GM23338 (cell line): ENCODE measurements around the gene YPEL1. TPM values are rescaled to one million over a fixed set of nuclear protein-coding genes. Genes with fewer than 3 reads are reported as not detected.

Experiments
- ATAC-seq: fragments of 200-7000 bp; cut with Tn5 transposase; 3 replicates; pipeline ENCODE4 v1.9.1; 2020
- DNase-seq: peaks from one replicate; pipeline ENCODE4 v3.0.0-alpha.2; 2015; ENCODE audit warnings: low spot score
- H2AFZ ChIP-seq: fragments of 200-600 bp; sonication (generic); 2 replicates; pipeline ENCODE4 v1.8.0; 2016; ENCODE audit warnings: antibody characterized with exemption, mild to moderate bottlenecking, moderate library complexity
- H3F3A ChIP-seq: fragments of 200-600 bp; sonication (generic); replicated peaks from 2 replicates; pipeline ENCODE4 v1.8.0; 2017; ENCODE audit warnings: antibody characterized with exemption, mixed run types, low read depth
- H3K27ac ChIP-seq: fragments of 200-600 bp; sonication (generic); 2 replicates; pipeline ENCODE4 v1.6.1; 2016; ENCODE audit warnings: low read depth
- H3K27me3 ChIP-seq: fragments of 200-600 bp; sonication (generic); 2 replicates; pipeline ENCODE4 v1.8.0; 2016; ENCODE audit warnings: mild to moderate bottlenecking, mixed run types, moderate library complexity; ENCODE audit not compliant: insufficient read depth
- H3K36me3 ChIP-seq: fragments of 200-600 bp; sonication (generic); 2 replicates; pipeline ENCODE4 v1.8.0; 2016; ENCODE audit warnings: mild to moderate bottlenecking; ENCODE audit not compliant: insufficient read depth
- H3K4me1 ChIP-seq: fragments of 200-600 bp; sonication (generic); 2 replicates; pipeline ENCODE4 v1.8.0; 2016; ENCODE audit warnings: mild to moderate bottlenecking, moderate library complexity; ENCODE audit not compliant: insufficient read depth
- H3K4me2 ChIP-seq: fragments of 200-600 bp; sonication (generic); 2 replicates; pipeline ENCODE4 v1.7.1; 2017; ENCODE audit warnings: mixed run types
- H3K4me3 ChIP-seq: fragments of 200-600 bp; sonication (generic); 2 replicates; pipeline ENCODE4 v1.6.1; 2016; ENCODE audit warnings: mixed run types
- H3K79me2 ChIP-seq: fragments of 200-600 bp; sonication (generic); replicated peaks from 2 replicates; pipeline ENCODE4 v1.8.0; 2017; ENCODE audit warnings: mild to moderate bottlenecking; ENCODE audit not compliant: insufficient read depth
- H3K9me2 ChIP-seq: fragments of 200-600 bp; sonication (generic); 2 replicates; pipeline ENCODE4 v1.8.0; 2017; ENCODE audit not compliant: insufficient read depth
- H4K20me1 ChIP-seq: fragments of 200-600 bp; sonication (generic); replicated peaks from 2 replicates; pipeline ENCODE4 v1.8.0; 2017; ENCODE audit warnings: mild to moderate bottlenecking; ENCODE audit not compliant: insufficient read depth
- H3K27ac Mint-ChIP-seq: 2 replicates; pipeline ENCODE4 v1.8.0; 2020; ENCODE audit warnings: inconsistent platforms, mild to moderate bottlenecking, moderate library complexity, mixed read lengths
- H3K27me3 Mint-ChIP-seq: 3 replicates; pipeline ENCODE4 v1.8.0; 2022; ENCODE audit warnings: low read depth, mild to moderate bottlenecking, moderate library complexity, mixed read lengths, inconsistent platforms; ENCODE audit not compliant: insufficient read depth, poor library complexity
- H3K36me3 Mint-ChIP-seq: 3 replicates; pipeline ENCODE4 v1.8.0; 2021; ENCODE audit warnings: low read depth, mild to moderate bottlenecking, inconsistent platforms, moderate library complexity, mixed read lengths
- H3K4me1 Mint-ChIP-seq: 3 replicates; pipeline ENCODE4 v1.8.0; 2020; ENCODE audit warnings: mild to moderate bottlenecking, inconsistent platforms, mixed read lengths
- H3K4me3 Mint-ChIP-seq: 3 replicates; pipeline ENCODE4 v1.8.0; 2021; ENCODE audit warnings: moderate library complexity, mild to moderate bottlenecking, inconsistent platforms, mixed read lengths
- H3K9me3 Mint-ChIP-seq: 3 replicates; pipeline ENCODE4 v1.8.0; 2020; ENCODE audit warnings: moderate library complexity, mild to moderate bottlenecking, inconsistent platforms, mixed read lengths
- CREB1 ChIP-seq: fragments of 250-450 bp; sonication (Bioruptor Pico); IDR thresholded peaks from 2 replicates; pipeline ENCODE4 v1.5.0; 2020; ENCODE audit warnings: low read depth, mild to moderate bottlenecking, moderate library complexity
- CTCF ChIP-seq, 2 experiments: fragments of 200-600 bp in 1 of 2; sonication (generic) in 1 of 2; conservative IDR thresholded peaks; 2 replicates each; pipeline versions ENCODE4 v1.5.1 to v1.6.1; 2016 to 2017; ENCODE audit warnings: antibody characterized with exemption in 2 of 2, low read depth in 2 of 2, mild to moderate bottlenecking in 2 of 2, moderate library complexity in 1 of 2
- ETS1 ChIP-seq: IDR thresholded peaks from 2 replicates; pipeline ENCODE4 v1.6.1; 2016; ENCODE audit warnings: antibody characterized with exemption
- EZH2 ChIP-seq: fragments of 200-600 bp; sonication (generic); IDR thresholded peaks from one replicate; pipeline ENCODE4 v1.8.0; 2017; ENCODE audit warnings: antibody characterized with exemption, mild to moderate bottlenecking, low read depth; ENCODE audit not compliant: unreplicated experiment
- EZH2phosphoT487 ChIP-seq: fragments of 200-600 bp; sonication (generic); IDR thresholded peaks from one replicate; pipeline ENCODE4 v1.8.1; 2018; ENCODE audit warnings: antibody characterized with exemption; ENCODE audit not compliant: unreplicated experiment
- JUNB ChIP-seq: IDR thresholded peaks from one replicate; pipeline ENCODE4 v1.6.1; 2016; ENCODE audit warnings: antibody characterized with exemption; ENCODE audit not compliant: unreplicated experiment
- NANOG ChIP-seq: IDR thresholded peaks from 2 replicates; pipeline ENCODE4 v1.6.1; 2016; ENCODE audit warnings: antibody characterized with exemption, borderline replicate concordance
- POLR2AphosphoS5 ChIP-seq: IDR thresholded peaks from 2 replicates; pipeline ENCODE4 v1.6.1; 2016; ENCODE audit warnings: antibody characterized with exemption, low read depth
- REST ChIP-seq: IDR thresholded peaks from one replicate; pipeline ENCODE4 v1.6.1; 2018; ENCODE audit warnings: antibody characterized with exemption; ENCODE audit not compliant: unreplicated experiment
- STAT1 ChIP-seq: IDR thresholded peaks from one replicate; pipeline ENCODE4 v1.6.1; 2016; ENCODE audit warnings: antibody characterized with exemption; ENCODE audit not compliant: unreplicated experiment
- ZNF114 ChIP-seq: fragments of 250-450 bp; sonication (Bioruptor Pico); IDR thresholded peaks from 2 replicates; pipeline ENCODE4 v1.5.0; 2020; ENCODE audit warnings: mild to moderate bottlenecking, moderate library complexity
- ZNF331 ChIP-seq: fragments of 250-450 bp; sonication (Bioruptor Pico); IDR thresholded peaks from 2 replicates; pipeline ENCODE4 v1.5.0; 2020; ENCODE audit warnings: low read depth, mild to moderate bottlenecking, moderate library complexity
- ZNF462 ChIP-seq: fragments of 250-450 bp; sonication (Bioruptor Pico); IDR thresholded peaks from 2 replicates; pipeline ENCODE4 v1.5.0; 2020; ENCODE audit warnings: mild to moderate bottlenecking, moderate library complexity
- polyA plus RNA-seq: library from polyadenylated mRNA; unstranded; fragments of >200 nt; fragmentation: Nextera tagmentation; extraction: Ambion mirVana; gene quantifications from 2 replicates; pipeline ENCODE4 v1.2.1, GENCODE V29; 2016
- total RNA-seq: library from RNA; depleted of rRNA; stranded (reverse); fragments of >200 nt; shearing (Covaris generic); gene quantifications from 2 replicates; pipeline ENCODE4 v1.2.3, GENCODE V29; 2014

YPEL1 gene
- total and polyA plus RNA-seq, 2 experiments from 2014 or later = 4.4 to 6.0 TPM

GRCh38 chr22:21693999-21694341, 41.6 kb downstream of the YPEL1 start:
- peaks cover 22% of the 10 kb centered on the region for H3K36me3 Mint-ChIP-seq
- Histone ChIP-seq H3K9me2 (no peaks in the 10 kb centered on the region), H2AFZ (no peak overlapping the region), H3K79me2 (no peaks in the 10 kb centered on the region), H3K4me3 (no peak overlapping the region), H3K36me3 (no peaks in the 10 kb centered on the region), H3K4me1 (no peaks in the 10 kb centered on the region), H3K4me2 (no peak overlapping the region), H4K20me1 (peaks cover 9% of the 10 kb centered on the region), H3K27me3 (no peaks in the 10 kb centered on the region), H3K27ac (no peak overlapping the region), H3F3A (no peaks in the 10 kb centered on the region; the same call in 1 of the 2 replicates)
- H3K4me1 Mint-ChIP-seq = peaks cover 2% of the 10 kb centered on the region; the same call in 2 of the 3 replicates
- no peak overlapping the region for H3K27ac Mint-ChIP-seq
- H3K27me3 Mint-ChIP-seq = peaks cover 5% of the 10 kb centered on the region
- no peak for ATAC-seq
- no peak for DNase-seq
- no peak for TF ChIP-seq CTCF (conservative IDR thresholded peaks at IDR 0.05; ENCODE audit: low read depth in 2 of 2)
- TF ChIP-seq POLR2AphosphoS5 = no peak
- no peak for TF ChIP-seq ZNF114 (CRISPR knock-in tag)
- TF ChIP-seq JUNB = no peak
- TF ChIP-seq STAT1 = no peak
- no peak for TF ChIP-seq CREB1 (CRISPR knock-in tag)
- TF ChIP-seq ETS1 = no peak
- TF ChIP-seq EZH2 = no peak
- no peak for TF ChIP-seq ZNF331
- TF ChIP-seq EZH2phosphoT487 = no peak
- no peak for TF ChIP-seq REST
- TF ChIP-seq NANOG = no peak
- TF ChIP-seq ZNF462 (CRISPR knock-in tag) = no peak
- no peaks in the 10 kb centered on the region; the same call in 2 of the 3 replicates for H3K9me3 Mint-ChIP-seq
- H3K4me3 Mint-ChIP-seq = no peak overlapping the region
